ENCODE data around the gene COX20.

DNA sequence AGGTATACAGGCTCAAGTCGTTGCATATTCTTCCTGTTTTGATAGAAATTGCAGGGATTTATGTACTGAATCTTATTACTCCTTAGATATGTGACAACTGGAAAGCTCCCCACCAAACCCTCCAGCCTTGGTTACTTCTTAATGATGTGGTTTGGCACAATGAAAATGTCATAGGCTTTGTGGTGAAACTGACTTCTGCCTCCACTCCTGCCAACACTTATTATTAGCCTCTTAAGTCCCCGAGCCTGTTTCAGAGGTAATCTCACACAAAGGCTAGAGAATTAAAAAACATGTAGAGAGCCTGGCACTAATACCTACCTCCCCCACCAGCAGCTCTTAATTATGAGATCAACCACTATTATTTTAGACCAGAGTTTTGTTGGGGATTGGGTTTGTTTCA is 4.2 kb downstream of the COX20 start:
- TF ChIP-seq POLR2A (IDR thresholded peaks at IDR 0.05; ENCODE audit: low read depth, low read length) (no peak), PAX5 (IDR thresholded peaks at IDR 0.05; ENCODE audit: insufficient read depth, low read length, severe bottlenecking) (no peak), POLR2AphosphoS5 (IDR thresholded peaks at IDR 0.05; ENCODE audit: low read depth, low read length) (no peak; the same call in 1 of the 2 replicates), TAF1 (IDR thresholded peaks at IDR 0.05; ENCODE audit: low read depth, low read length) (no peak), POU2F2 (IDR thresholded peaks at IDR 0.05; ENCODE audit: low read depth, low read length) (no peak), SPI1 (IDR thresholded peaks at IDR 0.05; ENCODE audit: low read depth, low read length) (no peak)

Measured in GM12891 (cell line).